Measurements from ENCODE around the gene BCR.
"Not testable (repeated sequence)": the region's sequence is repeated elsewhere in the genome, so short reads cannot be mapped to it uniquely, and the experiment has no call there.

BCR gene

DNA sequence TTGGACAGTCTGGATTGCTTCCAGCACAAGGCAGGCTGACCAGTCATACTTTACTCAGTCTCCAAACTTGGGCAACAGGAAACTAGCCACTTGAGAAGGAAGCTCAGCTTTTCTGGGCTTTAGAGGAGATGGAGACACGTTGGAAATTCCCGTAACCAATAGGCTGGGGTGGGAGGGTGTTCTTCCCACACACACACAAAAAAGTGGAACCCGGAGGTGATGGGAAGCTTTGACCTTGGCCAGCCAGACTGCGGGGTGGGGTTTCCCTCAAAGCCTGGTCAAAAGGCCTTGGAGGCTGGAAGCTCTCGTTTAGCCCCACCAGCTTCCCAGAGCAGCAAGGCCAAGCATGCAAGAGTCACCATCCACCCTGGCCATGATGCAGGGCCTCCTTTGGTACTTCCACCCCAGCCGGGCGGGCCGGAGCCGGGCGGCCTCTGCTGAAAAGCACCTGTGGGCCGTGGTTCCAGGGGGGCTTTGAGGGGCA is 126.2 kb downstream of the BCR start:
- Histone ChIP-seq H3K9me3 (ENCODE audit: control insufficient read depth, low read depth, low read length) (no peaks in the 10 kb centered on the region), H3K9ac (ENCODE audit: low read length) (no peak overlapping the region), H3K27ac (ENCODE audit: low read length) (no peak overlapping the region), H3K4me3 (ENCODE audit: low read length) (no peak overlapping the region), H3K36me3 (ENCODE audit: control insufficient read depth, low read depth, low read length) (peaks cover 5% of the 10 kb centered on the region), H3K4me1 (ENCODE audit: control insufficient read depth, low read depth, low read length) (no peaks in the 10 kb centered on the region), H3K27me3 (ENCODE audit: control insufficient read depth, insufficient read depth, low read length) (no peaks in the 10 kb centered on the region)

DNA sequence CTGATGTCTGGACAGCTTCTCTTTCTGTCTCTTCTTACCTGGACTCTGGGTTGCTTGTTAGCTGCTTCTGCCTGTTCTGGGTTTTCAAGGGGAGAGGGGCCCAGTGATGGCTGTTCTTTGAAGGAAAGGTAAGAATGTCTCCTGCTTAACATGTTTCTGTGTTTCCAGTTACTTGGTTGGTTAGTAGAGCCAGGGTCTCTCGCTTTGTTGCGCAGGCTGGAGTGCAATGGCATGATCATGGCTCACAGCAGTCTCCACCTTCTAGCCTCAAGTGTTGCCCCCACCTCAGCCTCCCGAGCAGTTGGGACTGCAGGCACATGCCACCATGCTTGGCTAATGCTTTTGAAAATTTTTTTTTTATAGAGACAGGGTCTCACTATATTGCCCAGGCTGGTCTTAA is 126.6 kb downstream of the BCR start:
- no peak overlapping the region for H3K27ac ChIP-seq (ENCODE audit: low read length)
- no peaks in the 10 kb centered on the region for H3K4me1 ChIP-seq (ENCODE audit: control insufficient read depth, low read depth, low read length)
- no peak overlapping the region for H3K9ac ChIP-seq (ENCODE audit: low read length)
- no peak overlapping the region for H3K4me3 ChIP-seq (ENCODE audit: low read length)
- no peaks in the 10 kb centered on the region for H3K9me3 ChIP-seq (ENCODE audit: control insufficient read depth, low read depth, low read length)
- peaks cover 7% of the 10 kb centered on the region for H3K36me3 ChIP-seq (ENCODE audit: control insufficient read depth, low read depth, low read length)
- H3K27me3 ChIP-seq (ENCODE audit: control insufficient read depth, insufficient read depth, low read length) = no peaks in the 10 kb centered on the region

DNA sequence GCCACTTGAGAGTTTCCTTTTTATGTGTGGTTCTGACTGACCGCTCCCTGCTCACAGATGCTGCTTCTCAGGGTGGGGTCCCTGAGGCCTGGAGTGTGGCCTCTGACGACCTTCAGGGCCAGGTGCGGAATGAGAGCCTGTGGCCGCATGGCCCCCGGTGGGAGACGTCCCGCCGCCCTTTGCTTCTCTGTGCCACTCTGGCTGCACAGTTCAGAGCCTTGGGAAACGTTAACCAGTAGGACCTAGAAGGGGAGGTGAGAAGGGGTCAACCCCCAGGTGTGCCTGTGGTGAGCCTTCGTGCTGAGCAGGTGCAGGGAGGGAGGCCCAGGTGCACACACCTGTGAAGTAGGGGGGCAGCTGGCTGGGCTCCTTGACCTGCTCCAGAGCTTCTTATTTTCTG is 127.2 kb downstream of the BCR start:
- not testable (repeated sequence) for H3K4me1 ChIP-seq (ENCODE audit: control insufficient read depth, low read depth, low read length); H3K27me3 ChIP-seq (ENCODE audit: control insufficient read depth, insufficient read depth, low read length); H3K36me3 ChIP-seq (ENCODE audit: control insufficient read depth, low read depth, low read length); H3K9ac ChIP-seq (ENCODE audit: low read length); H3K27ac ChIP-seq (ENCODE audit: low read length); H3K9me3 ChIP-seq (ENCODE audit: control insufficient read depth, low read depth, low read length); H3K4me3 ChIP-seq (ENCODE audit: low read length)

DNA sequence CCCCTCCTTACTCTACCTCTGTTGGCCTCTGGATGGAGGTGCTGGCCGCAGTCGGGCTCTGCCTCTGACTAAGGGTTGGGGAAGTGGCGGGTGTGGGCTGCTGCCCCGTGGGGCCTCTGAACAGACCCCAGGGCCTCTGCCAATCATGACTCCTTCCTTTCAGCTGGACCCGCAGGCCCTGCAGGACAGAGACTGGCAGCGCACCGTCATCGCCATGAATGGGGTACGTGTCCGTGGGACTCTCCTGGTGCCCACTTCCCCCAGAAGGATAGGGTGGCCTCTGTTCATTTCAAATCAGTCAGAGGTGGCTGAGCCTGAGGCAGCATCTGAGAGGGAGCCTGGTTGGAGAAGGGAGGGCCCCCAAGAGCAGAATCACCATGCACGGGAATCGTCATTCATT is 129.0 kb downstream of the BCR start:
- not testable (repeated sequence) for H3K4me3 ChIP-seq (ENCODE audit: low read length); H3K27me3 ChIP-seq (ENCODE audit: control insufficient read depth, insufficient read depth, low read length); H3K36me3 ChIP-seq (ENCODE audit: control insufficient read depth, low read depth, low read length); H3K27ac ChIP-seq (ENCODE audit: low read length); H3K9ac ChIP-seq (ENCODE audit: low read length); H3K4me1 ChIP-seq (ENCODE audit: control insufficient read depth, low read depth, low read length); H3K9me3 ChIP-seq (ENCODE audit: control insufficient read depth, low read depth, low read length)

DNA sequence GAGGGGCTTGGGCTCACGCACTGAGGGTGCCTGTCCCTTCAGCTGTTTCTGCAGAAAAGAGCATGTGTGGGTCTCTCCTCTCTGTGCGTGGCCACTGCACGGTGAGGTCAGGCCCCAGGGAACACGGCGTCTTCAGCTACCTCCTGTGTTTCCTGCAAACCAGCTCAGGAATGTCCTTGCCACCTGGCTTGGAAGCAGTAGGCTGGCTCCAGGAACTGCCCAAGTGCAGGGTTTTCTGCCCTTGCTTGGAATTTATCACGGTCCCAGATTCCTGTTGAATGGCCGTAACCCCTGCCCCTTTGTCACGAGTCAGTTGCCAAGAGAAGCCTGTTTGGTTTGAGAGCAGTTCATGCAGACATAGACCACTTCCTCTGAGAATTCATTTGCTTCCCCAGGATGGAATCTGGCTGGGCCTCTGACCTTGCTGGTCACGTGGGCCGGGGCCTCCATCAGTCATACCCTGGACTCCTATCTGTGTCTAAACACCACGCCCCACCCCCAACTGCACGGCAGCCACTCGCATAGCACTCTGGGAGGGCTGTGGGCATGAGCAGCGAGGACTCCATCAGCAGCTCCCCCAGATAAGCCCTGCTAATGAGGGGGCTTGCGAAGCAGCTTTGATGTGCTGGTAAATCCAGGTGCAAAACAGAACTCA is 130.3 kb downstream of the BCR start:
- not testable (repeated sequence) for H3K4me3 ChIP-seq (ENCODE audit: low read length); H3K9me3 ChIP-seq (ENCODE audit: control insufficient read depth, low read depth, low read length); H3K27ac ChIP-seq (ENCODE audit: low read length); H3K36me3 ChIP-seq (ENCODE audit: control insufficient read depth, low read depth, low read length); H3K9ac ChIP-seq (ENCODE audit: low read length); H3K27me3 ChIP-seq (ENCODE audit: control insufficient read depth, insufficient read depth, low read length); H3K4me1 ChIP-seq (ENCODE audit: control insufficient read depth, low read depth, low read length)

DNA sequence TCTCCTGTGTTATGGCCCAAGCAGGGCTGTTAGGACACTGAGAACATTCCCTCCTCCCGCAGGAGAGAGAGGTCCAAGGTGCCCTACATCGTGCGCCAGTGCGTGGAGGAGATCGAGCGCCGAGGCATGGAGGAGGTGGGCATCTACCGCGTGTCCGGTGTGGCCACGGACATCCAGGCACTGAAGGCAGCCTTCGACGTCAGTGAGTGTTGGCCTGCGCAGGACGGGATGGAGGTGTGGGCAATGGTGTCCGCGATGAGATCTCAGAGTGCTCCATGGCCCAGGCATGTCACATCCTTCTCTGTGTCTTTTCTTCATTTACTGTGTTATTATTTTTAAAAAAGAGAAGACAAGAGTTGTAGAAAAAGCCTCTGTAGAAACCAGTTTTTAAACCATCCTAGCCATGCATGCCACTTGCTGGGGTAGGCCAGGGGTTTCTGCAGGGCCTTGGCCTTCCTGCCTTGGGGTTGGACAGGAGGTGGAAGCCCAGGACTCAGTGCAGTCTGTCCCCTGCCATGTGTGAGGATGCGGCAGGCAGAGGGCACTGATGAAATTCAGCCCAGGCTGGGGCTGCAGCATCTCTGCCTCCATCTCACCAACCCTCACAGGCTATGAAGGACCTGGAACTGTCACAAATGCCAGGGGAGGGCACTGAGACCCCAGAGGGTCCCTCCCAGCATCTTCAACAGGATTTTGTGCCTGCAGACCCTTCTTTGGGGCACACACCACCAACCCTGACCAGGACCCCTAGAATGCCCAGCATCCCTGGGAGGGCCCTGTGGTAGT is 131.5 kb downstream of the BCR start:
- not testable (repeated sequence) for H3K9ac ChIP-seq (ENCODE audit: low read length); H3K9me3 ChIP-seq (ENCODE audit: control insufficient read depth, low read depth, low read length); H3K4me3 ChIP-seq (ENCODE audit: low read length); H3K27me3 ChIP-seq (ENCODE audit: control insufficient read depth, insufficient read depth, low read length); H3K27ac ChIP-seq (ENCODE audit: low read length); H3K36me3 ChIP-seq (ENCODE audit: control insufficient read depth, low read depth, low read length); H3K4me1 ChIP-seq (ENCODE audit: control insufficient read depth, low read depth, low read length)

DNA sequence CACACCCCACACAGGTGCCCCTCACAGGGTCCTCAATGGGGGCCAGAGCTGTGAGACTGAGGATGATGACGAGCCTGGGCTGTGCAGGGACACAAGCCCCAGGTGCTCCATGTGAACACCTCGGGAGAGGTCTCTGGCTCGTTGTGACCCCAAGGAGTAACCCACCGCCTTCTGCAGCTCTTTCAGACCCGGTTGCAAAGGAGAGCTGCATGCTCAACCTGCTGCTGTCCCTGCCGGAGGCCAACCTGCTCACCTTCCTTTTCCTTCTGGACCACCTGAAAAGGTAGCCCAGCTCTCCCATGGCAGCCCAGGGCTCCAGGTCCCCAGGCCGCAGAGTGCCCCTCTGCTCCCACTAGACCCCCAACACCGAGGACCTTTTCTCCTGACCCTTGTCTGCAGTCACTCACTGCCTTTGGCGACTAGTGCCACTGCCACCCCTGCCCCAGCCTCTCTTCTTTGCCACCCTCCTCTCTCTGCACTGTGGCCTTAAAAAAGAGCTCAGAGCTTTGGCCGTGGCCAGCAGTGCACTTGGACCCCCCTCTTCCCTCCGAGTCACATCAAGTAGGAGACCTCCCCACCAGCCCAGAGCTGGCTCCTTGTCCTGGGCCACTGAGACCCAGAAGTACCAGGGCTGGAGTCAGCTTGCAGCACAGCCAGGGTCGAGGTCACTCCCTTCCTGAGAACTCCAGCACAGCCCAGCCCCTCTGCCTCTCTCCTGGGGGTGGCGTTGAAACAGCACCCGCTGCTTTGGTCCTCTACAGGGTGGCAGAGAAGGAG is 133.7 kb downstream of the BCR start:
- Histone ChIP-seq H3K4me1 (ENCODE audit: control insufficient read depth, low read depth, low read length) (no peaks in the 10 kb centered on the region), H3K27ac (ENCODE audit: low read length) (no peak overlapping the region), H3K9ac (ENCODE audit: low read length) (no peak overlapping the region), H3K4me3 (ENCODE audit: low read length) (no peak overlapping the region), H3K36me3 (ENCODE audit: control insufficient read depth, low read depth, low read length) (peaks cover 9% of the 10 kb centered on the region), H3K27me3 (ENCODE audit: control insufficient read depth, insufficient read depth, low read length) (no peaks in the 10 kb centered on the region), H3K9me3 (ENCODE audit: control insufficient read depth, low read depth, low read length) (no peaks in the 10 kb centered on the region)

DNA sequence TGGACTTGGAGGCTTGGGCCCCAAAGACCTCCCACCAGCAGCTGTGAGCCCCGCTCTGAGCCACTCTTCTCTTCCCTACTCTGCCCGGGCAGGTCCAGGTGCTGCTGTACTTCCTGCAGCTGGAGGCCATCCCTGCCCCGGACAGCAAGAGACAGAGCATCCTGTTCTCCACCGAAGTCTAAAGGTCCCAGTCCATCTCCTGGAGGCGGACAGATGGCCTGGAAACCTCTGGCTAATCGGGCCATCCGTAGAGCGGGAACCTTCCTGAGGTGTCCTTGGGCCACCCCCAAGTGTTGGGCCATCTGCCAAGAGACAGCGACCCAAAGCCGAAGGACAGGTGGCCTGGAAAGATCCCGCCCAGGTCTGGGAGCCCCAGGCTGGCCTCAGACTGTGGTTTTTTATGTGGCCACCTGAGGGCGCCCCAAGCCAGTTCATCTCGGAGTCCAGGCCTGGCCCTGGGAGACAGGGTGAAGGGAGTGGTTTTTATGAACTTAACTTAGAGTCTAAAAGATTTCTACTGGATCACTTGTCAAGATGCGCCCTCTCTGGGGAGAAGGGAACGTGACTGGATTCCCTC is 135.1 kb downstream of the BCR start:
- Histone ChIP-seq H3K9ac (ENCODE audit: low read length) (no peak overlapping the region), H3K4me3 (ENCODE audit: low read length) (no peak overlapping the region), H3K27ac (ENCODE audit: low read length) (no peak overlapping the region), H3K36me3 (ENCODE audit: control insufficient read depth, low read depth, low read length) (peaks cover 9% of the 10 kb centered on the region), H3K27me3 (ENCODE audit: control insufficient read depth, insufficient read depth, low read length) (no peaks in the 10 kb centered on the region), H3K9me3 (ENCODE audit: control insufficient read depth, low read depth, low read length) (no peaks in the 10 kb centered on the region), H3K4me1 (ENCODE audit: control insufficient read depth, low read depth, low read length) (no peaks in the 10 kb centered on the region)

DNA sequence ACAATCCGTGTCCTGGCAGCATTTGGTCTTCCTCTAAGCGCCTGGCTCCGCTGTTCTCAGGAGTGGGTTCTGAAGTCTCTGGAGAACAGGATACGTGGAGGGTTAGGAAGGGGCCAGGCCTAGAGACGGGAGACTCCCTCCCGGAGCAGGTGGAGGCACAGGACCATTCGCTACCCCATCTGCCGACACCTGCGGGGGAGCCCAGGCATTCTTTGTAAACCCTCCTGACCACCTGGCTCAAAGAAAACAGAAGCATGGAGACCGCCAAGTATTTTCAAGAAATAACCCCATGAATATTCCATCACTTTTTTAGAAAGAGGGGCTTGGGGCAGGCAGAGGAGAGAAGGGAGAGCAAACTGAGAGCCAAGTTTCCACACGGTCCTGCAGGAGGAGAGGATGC is 136.3 kb downstream of the BCR start:
- not testable (repeated sequence) for H3K27ac ChIP-seq (ENCODE audit: low read length); H3K9me3 ChIP-seq (ENCODE audit: control insufficient read depth, low read depth, low read length); H3K27me3 ChIP-seq (ENCODE audit: control insufficient read depth, insufficient read depth, low read length); H3K4me3 ChIP-seq (ENCODE audit: low read length); H3K4me1 ChIP-seq (ENCODE audit: control insufficient read depth, low read depth, low read length); H3K36me3 ChIP-seq (ENCODE audit: control insufficient read depth, low read depth, low read length); H3K9ac ChIP-seq (ENCODE audit: low read length)

DNA sequence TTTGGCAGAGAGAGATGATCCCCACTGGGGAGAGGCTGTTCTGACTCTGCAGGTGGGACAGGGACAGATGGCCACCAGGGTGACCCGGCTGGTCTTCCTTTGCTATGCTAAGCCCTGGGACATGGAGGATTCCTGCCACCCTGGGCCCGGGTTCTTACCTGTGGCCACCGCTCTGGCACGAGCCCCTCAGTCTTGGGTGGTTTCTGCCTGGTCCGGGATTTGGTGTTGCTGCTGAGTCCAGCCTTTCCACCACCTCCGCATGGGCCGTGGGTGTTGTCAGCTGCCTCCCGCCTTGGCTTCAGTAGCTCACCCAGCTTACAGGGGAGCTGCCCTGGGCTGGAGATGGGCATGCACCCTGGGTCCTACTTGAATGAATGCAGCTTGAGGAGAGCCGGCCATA is 138.0 kb downstream of the BCR start:
- H3K27me3 ChIP-seq (ENCODE audit: control insufficient read depth, insufficient read depth, low read length); H3K9ac ChIP-seq (ENCODE audit: low read length); H3K4me1 ChIP-seq (ENCODE audit: control insufficient read depth, low read depth, low read length); H3K4me3 ChIP-seq (ENCODE audit: low read length); H3K27ac ChIP-seq (ENCODE audit: low read length); H3K36me3 ChIP-seq (ENCODE audit: control insufficient read depth, low read depth, low read length); H3K9me3 ChIP-seq (ENCODE audit: control insufficient read depth, low read depth, low read length): not testable (repeated sequence)

DNA sequence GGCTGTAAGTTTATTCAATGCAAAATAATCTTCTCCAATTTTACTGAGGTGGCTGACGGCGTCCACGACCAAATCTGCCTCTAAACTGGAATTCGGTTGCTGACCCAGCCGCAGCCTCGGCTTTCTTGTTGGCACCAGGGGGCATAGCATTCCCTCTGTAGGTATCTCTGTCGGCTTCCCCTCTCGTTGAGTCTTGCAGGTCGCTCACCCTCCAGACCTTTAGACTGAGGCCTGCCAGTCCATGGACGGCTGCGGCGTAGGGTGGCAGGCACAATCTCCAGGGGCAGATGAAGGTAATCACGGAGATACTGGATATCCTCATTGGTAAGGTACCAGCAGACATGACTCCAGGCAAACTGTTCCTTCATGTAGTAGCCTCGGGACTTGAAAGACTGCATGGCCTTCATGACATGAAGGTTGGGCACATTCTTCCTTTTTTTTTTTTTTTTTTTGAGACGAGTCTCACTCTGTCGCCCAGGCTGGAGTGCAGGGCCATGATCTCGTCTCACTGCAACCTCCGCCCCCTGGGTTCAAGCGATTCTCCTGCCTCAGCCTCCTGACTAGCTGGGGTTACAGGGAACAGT is 142.3 kb downstream of the BCR start:
- H3K4me3 ChIP-seq (ENCODE audit: low read length); H3K27ac ChIP-seq (ENCODE audit: low read length); H3K4me1 ChIP-seq (ENCODE audit: control insufficient read depth, low read depth, low read length); H3K27me3 ChIP-seq (ENCODE audit: control insufficient read depth, insufficient read depth, low read length); H3K9me3 ChIP-seq (ENCODE audit: control insufficient read depth, low read depth, low read length); H3K9ac ChIP-seq (ENCODE audit: low read length); H3K36me3 ChIP-seq (ENCODE audit: control insufficient read depth, low read depth, low read length): not testable (repeated sequence)

Data from iPS-18a (cell line).